K562 (cell line): ENCODE results near the gene ZNF224. TPM values are rescaled to one million over a fixed set of nuclear protein-coding genes. Genes with fewer than 3 reads are reported as not detected.
A peak's percentile ranks its signal among the peaks of the same experiment; 100 is the strongest.

Experiments used
- ATAC-seq: fragments of 200-7000 bp; cut with Tn5 transposase; 3 replicates; pipeline ENCODE4 v1.9.1; 2020; ENCODE audit warnings: moderate library complexity
- Bru-seq: library from RNA; stranded (reverse); fragments of 400-500 nt; gene quantifications from one replicate; lab custom pipeline; 2021; lab: Mats Ljungman, UMichigan
- BruChase-seq, 2 experiments: library from RNA; stranded (reverse); fragments of 400-500 nt; gene quantifications; one replicate each; lab custom pipeline; 2021; lab: Mats Ljungman, UMichigan
- BruUV-seq: library from RNA; stranded (reverse); fragments of 400-500 nt; replicated peaks from 2 replicates; lab custom pipeline; 2021; lab: Mats Ljungman, UMichigan
- CTCF ChIA-PET: fragments of 300-600 bp; formaldehyde crosslinking; extraction: SDS; loops from one replicate; lab custom pipeline; 2021; ENCODE audit warnings: low intra/inter-chr PET ratio; lab: Yijun Ruan, JAX
- POLR2A ChIA-PET: fragments of 300-600, 350-650 bp; sonication (Branson Sonifier 250); formaldehyde crosslinking; extraction: SDS; loops from one replicate; lab custom pipeline; 2021; ENCODE audit warnings: antibody characterized with exemption, inconsistent platforms; lab: Yijun Ruan, JAX
- DNase-seq, 4 experiments: peaks; one replicate each; pipeline versions ENCODE4 v3.0.0 to v3.0.0-alpha.2; 2011 to 2018; ENCODE audit warnings: low spot score in 3 of 4, mixed read lengths in 3 of 4; ENCODE audit errors: extremely low read depth in 1 of 4
- FAIRE-seq: peaks from 2 replicates; lab custom pipeline; 2011; peaks lifted over from hg19 to GRCh38; lab: Jason Lieb, UNC
- H2AFZ ChIP-seq: 2 replicates; pipeline ENCODE4 v1.6.0; 2011; ENCODE audit warnings: low read depth, low read length, control low read depth, inconsistent platforms
- H3K27ac ChIP-seq: fragments of 200-600 bp; 3 replicates; pipeline ENCODE4 v1.8.0; 2011; ENCODE audit warnings: low read depth, mild to moderate bottlenecking, control low read depth, inconsistent platforms, low read length, moderate library complexity, mixed read lengths; ENCODE audit errors: extremely low read depth
- H3K27me3 ChIP-seq, 2 experiments: fragments of 300-600 bp in 1 of 2; 2 replicates in 1 of 2; 3 replicates in 1 of 2; pipeline versions ENCODE4 v1.6.0 to v1.8.0; 2011; ENCODE audit warnings: inconsistent platforms in 2 of 2, low read length in 2 of 2, mild to moderate bottlenecking in 1 of 2, mixed read lengths in 1 of 2, moderate library complexity in 1 of 2; ENCODE audit not compliant: control insufficient read depth in 2 of 2, insufficient read depth in 2 of 2
- H3K36me3 ChIP-seq: fragments of 300-600 bp; 3 replicates; pipeline ENCODE4 v1.8.0; 2011; ENCODE audit warnings: mild to moderate bottlenecking, low read length, inconsistent platforms; ENCODE audit not compliant: control insufficient read depth, insufficient read depth
- H3K4me1 ChIP-seq, 2 experiments: fragments of 200-600 bp in 1 of 2; replicated peaks in 1 of 2; 2 replicates in 1 of 2; 3 replicates in 1 of 2; pipeline versions ENCODE4 v1.5.1 to v1.8.0; 2011; ENCODE audit warnings: inconsistent platforms in 2 of 2, low read length in 2 of 2, mild to moderate bottlenecking in 1 of 2, mixed read lengths in 1 of 2, moderate library complexity in 1 of 2; ENCODE audit not compliant: control insufficient read depth in 2 of 2, insufficient read depth in 2 of 2
- H3K4me2 ChIP-seq: 2 replicates; pipeline ENCODE4 v1.6.1; 2011; ENCODE audit warnings: low read length, control low read depth, inconsistent platforms, mixed read lengths; ENCODE audit not compliant: insufficient read depth
- H3K4me3 ChIP-seq: fragments of 200-600 bp; sonication (generic), shearing (Covaris generic); 2 replicates; pipeline ENCODE4 v1.5.1; 2016; ENCODE audit warnings: control low read depth, inconsistent platforms
- H3K79me2 ChIP-seq: fragments of 200-600 bp; 3 replicates; pipeline ENCODE4 v1.8.0; 2011; ENCODE audit warnings: low read length, inconsistent platforms; ENCODE audit not compliant: control insufficient read depth, insufficient read depth
- H3K9ac ChIP-seq, 2 experiments: 2 replicates each; pipeline versions ENCODE4 v1.6.0 to v1.6.1; 2011; ENCODE audit warnings: low read depth in 2 of 2, low read length in 2 of 2, control low read depth in 1 of 2, inconsistent platforms in 1 of 2, mild to moderate bottlenecking in 1 of 2, mixed read lengths in 1 of 2; ENCODE audit not compliant: insufficient read depth in 1 of 2
- H3K9me1 ChIP-seq: one replicate; pipeline ENCODE4 v1.6.0; 2011; ENCODE audit warnings: inconsistent platforms, mild to moderate bottlenecking, low read length, moderate library complexity; ENCODE audit not compliant: control insufficient read depth, insufficient read depth
- H3K9me3 ChIP-seq: replicated peaks from 2 replicates; pipeline ENCODE4 v1.5.1; 2011; ENCODE audit warnings: low read depth, low read length, inconsistent platforms; ENCODE audit not compliant: control insufficient read depth, insufficient read depth
- H4K20me1 ChIP-seq: replicated peaks from 2 replicates; pipeline ENCODE4 v1.6.1; 2011; ENCODE audit warnings: low read length, inconsistent platforms, mixed read lengths; ENCODE audit not compliant: control insufficient read depth, insufficient read depth
- BHLHE40 ChIP-seq: IDR thresholded peaks from 2 replicates; pipeline ENCODE4 v1.6.1; 2011; ENCODE audit warnings: low read length, improper control_type of control experiment
- EP300 ChIP-seq: IDR thresholded peaks from 2 replicates; pipeline ENCODE4 v1.6.1; 2012; ENCODE audit warnings: low read length, improper control_type of control experiment
- FOSL1 ChIP-seq: fragments of 200-800 bp; sonication (Bioruptor generic); conservative IDR thresholded peaks from 2 replicates; pipeline ENCODE4 v1.6.1; 2016; ENCODE audit warnings: missing genetic modification characterization, missing compliant biosample characterization
- MCM3 ChIP-seq: fragments of 450-650 bp; IDR thresholded peaks from 2 replicates; pipeline ENCODE4 v1.6.1; 2016
- MECOM ChIP-seq: fragments of 250-450 bp; sonication (Bioruptor Pico); IDR thresholded peaks from 2 replicates; pipeline ENCODE4 v1.8.0; 2022; ENCODE audit warnings: inconsistent platforms
- NCOA2 ChIP-seq, 2 experiments: fragments of 450-650 bp; IDR thresholded peaks; 2 replicates each; pipeline ENCODE4 v1.6.1; 2018; ENCODE audit warnings: mild to moderate bottlenecking in 2 of 2, moderate library complexity in 1 of 2; ENCODE audit not compliant: partially characterized antibody in 2 of 2
- RBBP5 ChIP-seq: fragments of 200-600 bp; sonication (generic); IDR thresholded peaks from 2 replicates; pipeline ENCODE4 v1.6.1; 2012; ENCODE audit warnings: borderline replicate concordance, mild to moderate bottlenecking, low read length, control low read depth, inconsistent platforms; ENCODE audit not compliant: insufficient read depth, poor library complexity, severe bottlenecking
- RBM15 ChIP-seq: fragments of 200-400 bp; formaldehyde crosslinking; IDR thresholded peaks from 2 replicates; pipeline ENCODE4 v1.6.1; 2018; ENCODE audit warnings: mild to moderate bottlenecking, low read length, moderate library complexity; ENCODE audit not compliant: insufficient read depth
- RFX5 ChIP-seq: IDR thresholded peaks from 2 replicates; pipeline ENCODE4 v1.6.1; 2011; ENCODE audit warnings: low read depth, mild to moderate bottlenecking, improper control_type of control experiment, low read length
- SREBF2 ChIP-seq: sonication (generic); formaldehyde crosslinking; IDR thresholded peaks from 2 replicates; pipeline ENCODE4 v1.4.0; 2020; ENCODE audit warnings: mild to moderate bottlenecking, missing genetic modification reagents
- TEAD1 ChIP-seq, 2 experiments: fragments of 450-650 bp in 1 of 2; sonication (generic) in 1 of 2; formaldehyde crosslinking; IDR thresholded peaks; 2 replicates each; pipeline versions ENCODE4 v1.4.0 to v1.8.0; 2020 to 2022; ENCODE audit warnings: mild to moderate bottlenecking in 2 of 2, missing genetic modification reagents in 1 of 2
- ZNF766 ChIP-seq: fragments of 200-800 bp; sonication (Bioruptor generic); conservative IDR thresholded peaks from 2 replicates; pipeline ENCODE4 v1.6.1; 2016; ENCODE audit warnings: missing genetic modification characterization, missing compliant biosample characterization
- WGBS: fragments of 100-300 bp; shearing (Covaris generic); methylation state at CpG from one replicate; pipeline ENCODE4 v1.1.6; 2016; ENCODE audit warnings: low coverage, mixed read lengths; ENCODE audit not compliant: insufficient coverage; ENCODE audit errors: missing lambda C conversion rate; 5-methylcytosine and 5-hydroxymethylcytosine counted together
- in situ Hi-C: fragments of 300-500 bp; cut with MboI; formaldehyde crosslinking; loops from 4 replicates; pipeline ENCODE4 v1.15.0; 2018; ENCODE audit warnings: inconsistent platforms, mixed read lengths
- intact Hi-C: fragments of 100-400 bp; cut with micrococcal nuclease; formaldehyde crosslinking; loops from 2 replicates; pipeline ENCODE4 v1.14.2; 2022
- long read RNA-seq, 3 experiments: library from polyadenylated mRNA in 2 of 3; library from RNA in 1 of 3; unstranded in 2 of 3; stranded (forward) in 1 of 3; transcript quantifications; one replicate each; pipeline ENCODE4 v2.0.0, GENCODE V29; 2019 to 2022
- polyA minus RNA-seq, 3 experiments: library from RNA; depleted of rRNA, polyadenylated mRNA; stranded (reverse); fragments of >200 nt; gene quantifications; 2 replicates each; pipeline ENCODE4 v1.2.3, GENCODE V29; 2011
- polyA plus RNA-seq, 8 experiments: library from polyadenylated mRNA; depleted of rRNA in 4 of 8; stranded (reverse) in 5 of 8; unstranded in 3 of 8; fragments of >200 nt; fragmentation: Nextera tagmentation in 2 of 8; fragmentation: Illumina TruSeq in 1 of 8; extraction: Ambion mirVana in 2 of 8; extraction: Trizol in 1 of 8; gene quantifications; 2 replicates each; pipeline versions ENCODE4 v1.2.1 to v1.2.3, GENCODE V29; 2011 to 2014; ENCODE audit warnings: inconsistent platforms in 1 of 8, missing spikeins in 1 of 8
- total RNA-seq, 7 experiments: library from RNA; depleted of rRNA in 6 of 7; stranded (reverse); fragments of >200 nt in 6 of 7; fragmentation: Illumina TruSeq in 2 of 7; extraction: Trizol in 2 of 7; gene quantifications; 2 replicates each; pipeline versions ENCODE4 v1.2.1 to v1.2.3, GENCODE V29; 2011 to 2021; ENCODE audit warnings: low replicate concordance in 1 of 7
- TF ChIP-seq, protein P1 (sequence below), 2 experiments: fragments of 250-450 bp in 1 of 2; fragments of 450-650 bp in 1 of 2; sonication (Bioruptor Pico) in 1 of 2; IDR thresholded peaks; 2 replicates each; pipeline versions ENCODE4 v1.6.1 to v1.8.0; 2016 to 2021; ENCODE audit warnings: mild to moderate bottlenecking in 2 of 2, moderate library complexity in 2 of 2, missing compliant biosample characterization in 1 of 2, missing genetic modification characterization in 1 of 2

ZNF224 gene
- total RNA-seq (2011; cell fraction: chromatin; rRNA removed; ENCODE audit: low replicate concordance): 29.4 and 65.6 TPM in 2 replicates
- total RNA-seq (2011; cell fraction: nucleolus; rRNA removed): 21.3 and 22.6 TPM in 2 replicates
- total RNA-seq (2011; cell fraction: nucleoplasm; rRNA removed): 40.9 and 53.3 TPM in 2 replicates
- total RNA-seq (2014; rRNA removed): 6.5 and 6.9 TPM in 2 replicates
- 10.7 and 14.7 TPM in 2 replicates for total RNA-seq (2014; rRNA removed; fragmentation: Illumina TruSeq; extraction: Trizol)
- total RNA-seq (2015; rRNA removed; fragmentation: Illumina TruSeq; extraction: Trizol): 9.2 and 11.2 TPM in 2 replicates
- 7.3 and 10.0 TPM in 2 replicates for total RNA-seq (2021)
- polyA plus RNA-seq (2011; rRNA removed): 13.8 and 15.6 TPM in 2 replicates
- polyA plus RNA-seq (2011; cell fraction: cytosol; rRNA removed): 3.6 and 5.5 TPM in 2 replicates
- 19.2 and 21.7 TPM in 2 replicates for polyA plus RNA-seq (2011; cell fraction: nucleus; rRNA removed)
- 6.2 and 9.3 TPM in 2 replicates for polyA plus RNA-seq (2012)
- polyA plus RNA-seq (2014; fragmentation: Illumina TruSeq; extraction: Trizol): 7.9 and 8.7 TPM in 2 replicates
- polyA plus RNA-seq (2014; fragmentation: Nextera tagmentation; extraction: Ambion mirVana): 1 to 10 TPM; 4.4 to 7.1 TPM
- 9.1 and 12.2 TPM in 2 replicates for polyA plus RNA-seq (2014; rRNA removed)
- polyA minus RNA-seq (2011; rRNA and poly(A)+ RNA removed): 17.1 and 18.0 TPM in 2 replicates
- polyA minus RNA-seq (2011; cell fraction: cytosol; rRNA and poly(A)+ RNA removed): 4.7 and 7.1 TPM in 2 replicates
- polyA minus RNA-seq (2011; cell fraction: nucleus; rRNA and poly(A)+ RNA removed): 19.7 and 24.9 TPM in 2 replicates
- percentile 74 among the genes with signal in this experiment for Bru-seq, nascent RNA
- BruChase-seq, experiment 1, labeled RNA remaining after a 2-hour chase: percentile 83 among the genes with signal in this experiment
- BruChase-seq, experiment 2, labeled RNA remaining after a 6-hour chase: percentile 83 among the genes with signal in this experiment
- long read RNA-seq, experiment 1, partial matches to known transcripts: 2 of 14 reads
- long read RNA-seq, experiment 1, other reads (novel, unspliced or antisense): 6 of 14 reads
- long read RNA-seq, experiment 2, partial matches to known transcripts: 1 of 3 reads
- long read RNA-seq, experiment 2, other reads (novel, unspliced or antisense): 2 of 3 reads
- long read RNA-seq, experiment 3, partial matches to known transcripts: 1 of 5 reads
- long read RNA-seq, experiment 3, other reads (novel, unspliced or antisense): 3 of 5 reads

DNA sequence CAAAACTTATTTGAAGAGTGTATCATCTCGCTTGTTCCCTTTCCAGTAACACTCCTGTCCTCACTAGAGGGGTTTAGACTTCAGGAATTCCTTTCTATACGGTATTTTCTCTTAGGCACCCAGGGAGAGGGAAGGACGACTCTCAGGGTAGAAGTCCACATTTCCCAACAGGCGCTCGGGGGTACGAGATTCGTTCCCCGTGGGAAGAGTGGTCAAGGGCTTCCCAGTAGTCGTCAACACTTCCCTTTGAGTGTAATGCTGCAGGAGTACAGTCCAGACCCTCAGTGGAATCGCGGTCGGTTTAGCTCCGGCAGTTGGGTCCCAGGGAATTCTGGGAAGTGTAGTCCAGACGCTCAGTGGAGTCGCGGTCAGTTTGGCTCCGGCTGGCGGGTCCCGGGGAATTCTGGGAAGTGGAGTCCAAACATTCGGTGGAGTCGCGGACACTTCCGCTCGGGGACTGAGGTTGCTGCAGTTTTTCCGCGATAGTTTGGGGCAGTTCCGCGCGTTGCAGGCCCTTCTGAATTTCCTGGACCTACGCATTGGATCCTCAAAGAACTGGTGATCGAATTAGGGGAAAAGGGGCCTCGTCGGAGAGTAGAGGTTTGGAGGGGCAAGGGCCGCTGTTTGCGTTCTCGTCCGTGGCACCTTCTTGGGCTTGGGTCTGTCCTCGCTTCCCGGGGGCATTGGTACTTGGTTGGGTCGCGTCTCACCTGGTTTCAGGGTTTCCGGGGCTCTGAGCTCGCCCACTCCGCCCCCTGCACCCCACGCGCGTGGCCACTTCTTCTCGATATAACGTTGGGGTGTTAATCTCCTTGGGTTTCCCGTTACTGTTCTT is at the start of gene ZNF224:
Gene ZNF224, plus strand, starts transcription at position 431 of the 835 bp plus-strand sequence. CDS start 3,513 bp downstream, outside the sequence.
- ATAC-seq (peak; percentile 98), DNase-seq (peak; percentile 88 to 94 (median 88)), FAIRE-seq (peak; percentile 93)
- intact Hi-C loops (loop anchor here (1.0 kb wide), 1 partner anchor 19 kb away; the partner anchor contains the start of gene ZNF225), in situ Hi-C loops (no loop called here)
- Histone ChIP-seq H3K36me3 (peaks cover 4% of the 10 kb centered on the region; the same call in 2 of the 3 replicates), H4K20me1 (no peaks in the 10 kb centered on the region), H3K9me3 (no peaks in the 10 kb centered on the region), H3K9me1 (no peaks in the 10 kb centered on the region), H3K27ac (peak within 1 kb of the TSS; percentile 74), H3K79me2 (peaks cover 12% of the 10 kb centered on the region), H2AFZ (peak within 1 kb of the TSS; percentile 99), H3K4me2 (peak within 1 kb of the TSS; percentile 92), H3K9ac (peak within 1 kb of the TSS; percentile 79 to 88), H3K27me3 (no peaks in the 10 kb centered on the region), H3K4me3 (peak within 1 kb of the TSS; percentile 68), H3K4me1 (no peaks in the 10 kb centered on the region; a peak in 1 of 5 replicates)
- WGBS: 1% methylated on average over 50 of the region's 50 CpGs
- CTCF ChIA-PET: no interaction called here
- no TSS peak for BruUV-seq
- POLR2A ChIA-PET: interaction anchor here (0.6 to 1.6 kb wide), 8 partner anchors 9 to 406 kb away, joined by 3 to 5 read pairs (median 4); partner anchors contain the start of gene ZNF180
- TF ChIP-seq ZNF766 (CRISPR knock-in tag) (peak; percentile 82), NCOA2 (IDR thresholded peaks at IDR 0.05; ENCODE audit: partially characterized antibody in 2 of 2) (no peak), MCM3 (no peak), MECOM (CRISPR knock-in tag) (no peak), FOSL1 (tag) (no peak), BHLHE40 (peak; percentile 24; the same call in 1 of the 2 replicates), EP300 (peak; percentile 63; the same call in 1 of the 2 replicates), RBBP5 (peak; percentile 41), RFX5 (no peak), TEAD1 (CRISPR knock-in tag; IDR thresholded peaks at IDR 0.05) (peak in 1 of 2 experiments; percentile 70; a peak in 1 of 4 replicates), SREBF2 (CRISPR knock-in tag) (no peak), RBM15 (no peak)
- TF ChIP-seq, protein P1, sequence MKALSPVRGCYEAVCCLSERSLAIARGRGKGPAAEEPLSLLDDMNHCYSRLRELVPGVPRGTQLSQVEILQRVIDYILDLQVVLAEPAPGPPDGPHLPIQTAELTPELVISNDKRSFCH (CRISPR knock-in tag; IDR thresholded peaks at IDR 0.05): no peak
- TF ChIP-seq, protein P1 (tag; IDR thresholded peaks at IDR 0.05): 0 out of 2 replicates have a peak, but pooled peaks have one; percentile 24
